Measurements from ENCODE around the gene MAP7D2. TPM values are rescaled to one million over a fixed set of nuclear protein-coding genes. Genes with fewer than 3 reads are reported as not detected.

The MAP7D2 gene
- total RNA-seq, 1 experiment from 2014 or later, result 1.9 TPM

DNA sequence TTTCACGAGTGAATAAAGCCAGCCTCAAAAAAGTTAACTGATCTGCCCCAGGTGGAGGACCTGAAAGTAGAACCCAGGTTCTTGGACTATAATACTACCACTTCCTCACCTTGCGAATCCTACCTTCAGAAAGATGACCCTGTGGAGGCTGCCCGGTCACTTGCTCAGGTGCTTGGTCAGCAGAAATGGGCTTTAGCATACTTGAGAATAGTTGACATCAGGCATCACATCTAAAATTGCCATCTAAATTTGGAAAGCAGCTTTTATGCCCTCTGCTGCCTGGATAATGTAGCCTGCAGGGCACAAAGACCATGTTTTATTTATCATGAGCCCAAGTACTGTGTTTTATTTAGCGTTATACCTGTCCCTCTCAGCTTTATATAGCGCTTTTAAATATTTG is 128.9 kb downstream of the MAP7D2 start:
- Histone ChIP-seq H4K20me1 (ENCODE audit: control insufficient read depth, insufficient read depth, insufficient read length) (no peaks in the 10 kb centered on the region), H3K23me2 (ENCODE audit: insufficient read length, low read depth, low read length, poor library complexity, severe bottlenecking) (no peaks in the 10 kb centered on the region), H3K23ac (ENCODE audit: insufficient read length, low read depth, low read length) (no peak overlapping the region), H2AFZ (ENCODE audit: low read length) (no peak overlapping the region), H3K56ac (ENCODE audit: insufficient read length, low read depth, low read length) (no peak overlapping the region), H3K14ac (ENCODE audit: insufficient read depth, low read length) (no peak overlapping the region), H3K4ac (ENCODE audit: low read depth, low read length) (no peak overlapping the region), H4K8ac (replicated peaks; ENCODE audit: insufficient read length, low read depth, low read length) (no peak overlapping the region), H2BK12ac (ENCODE audit: insufficient read length, low read depth, low read length) (no peak overlapping the region), H4K91ac (ENCODE audit: insufficient read length, low read depth, low read length) (no peak overlapping the region), H3K27me3 (ENCODE audit: insufficient read depth, low read length) (no peaks in the 10 kb centered on the region), H2BK20ac (ENCODE audit: low read depth, low read length, poor library complexity, severe bottlenecking) (no peak overlapping the region), H4K5ac (ENCODE audit: insufficient read length, low read depth, low read length) (no peak overlapping the region), H2AK5ac (ENCODE audit: insufficient read length, low read length) (no peak overlapping the region), H3K79me2 (ENCODE audit: insufficient read depth, low read length) (no peaks in the 10 kb centered on the region), H3K9me3 (ENCODE audit: control insufficient read depth, low read depth, low read length) (peaks cover 12% of the 10 kb centered on the region), H3K27ac (ENCODE audit: insufficient read length, low read depth, low read length) (no peak overlapping the region), H2BK15ac (ENCODE audit: low read depth, low read length) (no peak overlapping the region), H3K79me1 (ENCODE audit: insufficient read depth, low read depth, low read length, poor library complexity, severe bottlenecking) (no peaks in the 10 kb centered on the region), H2BK120ac (ENCODE audit: low read depth, low read length, poor library complexity, severe bottlenecking) (no peak overlapping the region), H3K4me1 (ENCODE audit: insufficient read depth, low read length) (no peaks in the 10 kb centered on the region), H3K9ac (ENCODE audit: extremely low read depth, insufficient read length, low read length) (no peak overlapping the region), H3K4me2 (ENCODE audit: insufficient read depth, insufficient read length, low read length) (no peak overlapping the region), H3K18ac (ENCODE audit: insufficient read length, low read depth, low read length) (no peak overlapping the region), H3T11ph (ENCODE audit: low read length) (no peak overlapping the region), H2BK5ac (ENCODE audit: insufficient read length, low read length) (no peak overlapping the region)
- H3K9me3 Mint-ChIP-seq, result peaks cover 43 to 44% of the 10 kb centered on the region in 2 experiments
- H3K27ac Mint-ChIP-seq, result peak overlapping the region in 1 of 3 experiments; percentile 40; a peak in 1 of 7 replicates
- TF ChIP-seq, protein P1, sequence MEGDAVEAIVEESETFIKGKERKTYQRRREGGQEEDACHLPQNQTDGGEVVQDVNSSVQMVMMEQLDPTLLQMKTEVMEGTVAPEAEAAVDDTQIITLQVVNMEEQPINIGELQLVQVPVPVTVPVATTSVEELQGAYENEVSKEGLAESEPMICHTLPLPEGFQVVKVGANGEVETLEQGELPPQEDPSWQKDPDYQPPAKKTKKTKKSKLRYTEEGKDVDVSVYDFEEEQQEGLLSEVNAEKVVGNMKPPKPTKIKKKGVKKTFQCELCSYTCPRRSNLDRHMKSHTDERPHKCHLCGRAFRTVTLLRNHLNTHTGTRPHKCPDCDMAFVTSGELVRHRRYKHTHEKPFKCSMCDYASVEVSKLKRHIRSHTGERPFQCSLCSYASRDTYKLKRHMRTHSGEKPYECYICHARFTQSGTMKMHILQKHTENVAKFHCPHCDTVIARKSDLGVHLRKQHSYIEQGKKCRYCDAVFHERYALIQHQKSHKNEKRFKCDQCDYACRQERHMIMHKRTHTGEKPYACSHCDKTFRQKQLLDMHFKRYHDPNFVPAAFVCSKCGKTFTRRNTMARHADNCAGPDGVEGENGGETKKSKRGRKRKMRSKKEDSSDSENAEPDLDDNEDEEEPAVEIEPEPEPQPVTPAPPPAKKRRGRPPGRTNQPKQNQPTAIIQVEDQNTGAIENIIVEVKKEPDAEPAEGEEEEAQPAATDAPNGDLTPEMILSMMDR (conservative IDR thresholded peaks at IDR 0.05), result no peak
- no CpG with 5 or more reads among the region's 5 CpGs for WGBS (ENCODE audit: extremely low coverage, insufficient read length, low lambda C conversion rate)
- H3K4me1 Mint-ChIP-seq, result peaks cover 0 to 6% of the 10 kb centered on the region in 2 experiments; a peak in 2 of 4 replicates
- H3K27me3 Mint-ChIP-seq (ENCODE audit: low read depth), result peaks cover 3% of the 10 kb centered on the region; the same call in 1 of the 2 replicates
- no peak for DNase-seq
- no peak overlapping the region for H3K4me3 Mint-ChIP-seq
- H3K36me3 Mint-ChIP-seq (ENCODE audit: insufficient read depth in 1 of 3, low read depth in 3 of 3), result peaks cover 6 to 19% (median 10%) of the 10 kb centered on the region in 3 experiments; a peak in 6 of 7 replicates
